Central memory CD4-positive, alpha-beta T cell (primary cell): ENCODE measurements around the gene SHD.
"Not testable (repeated sequence)": the region's sequence is repeated elsewhere in the genome, so short reads cannot be mapped to it uniquely, and the experiment has no call there.

Source experiments
- DNase-seq: peaks from one replicate; pipeline ENCODE4 v3.0.0; 2022

The SHD gene

GRCh38 chr19:4267901-4268815 is 10.9 kb upstream of the SHD start:
- no peak for DNase-seq

- DNase-seq: no peak
Observed at GRCh38 chr19:4268816-4269430, 10.1 kb upstream of the SHD start.

- no peak for DNase-seq
Observed at GRCh38 chr19:4272894-4273293, 6.2 kb upstream of the SHD start.

GRCh38 chr19:4274321-4274686 is 4.8 kb upstream of the SHD start:
- DNase-seq: not testable (repeated sequence)

GRCh38 chr19:4277191-4277696 is 1.8 kb upstream of the SHD start:
- DNase-seq: no peak

- DNase-seq: no peak
Observed at GRCh38 chr19:4278010-4278409, 1.1 kb upstream of the SHD start.

- DNase-seq: no peak
Observed at GRCh38 chr19:4279267-4279529, 132 bp downstream of the SHD start.

- DNase-seq: no peak
Observed at GRCh38 chr19:4279530-4280422, 710 bp downstream of the SHD start.

- DNase-seq: no peak
Observed at GRCh38 chr19:4284176-4284958, 5.3 kb downstream of the SHD start.

- no peak for DNase-seq
Observed at GRCh38 chr19:4284974-4285373, 5.9 kb downstream of the SHD start.

GRCh38 chr19:4286141-4286540 is 7.1 kb downstream of the SHD start:
- not testable (repeated sequence) for DNase-seq

- DNase-seq: no peak
Observed at GRCh38 chr19:4288091-4288777, 9.2 kb downstream of the SHD start.

- no peak for DNase-seq
Observed at GRCh38 chr19:4291184-4291732, 12.2 kb downstream of the SHD start.

GRCh38 chr19:4292515-4292914 is 13.4 kb downstream of the SHD start:
- no peak for DNase-seq

- no peak for DNase-seq
Observed at GRCh38 chr19:4294389-4294788, 15.3 kb downstream of the SHD start.

- DNase-seq: no peak
Observed at GRCh38 chr19:4295972-4296771, 17.1 kb downstream of the SHD start.

GRCh38 chr19:4297901-4298809 is 19.1 kb downstream of the SHD start:
- no peak for DNase-seq

- DNase-seq: no peak
Observed at GRCh38 chr19:4298810-4299550, 19.9 kb downstream of the SHD start.

GRCh38 chr19:4300589-4300988 is 21.5 kb downstream of the SHD start:
- no peak for DNase-seq
